Stimulated activated CD4-positive, alpha-beta T cell treated with anti-CD3 and anti-CD28 coated beads, Interleukin-12 subunit alpha, Interleukin-12 subunit beta, amount 100 ng/mL, for 24 hours (primary cell): Measurements from ENCODE around the gene CCDC71L.

Experiments
- DNase-seq, 2 experiments: peaks; one replicate each; pipeline ENCODE4 v3.0.0-alpha.2; 2020; ENCODE audit warnings: low read depth in 2 of 2

Gene CCDC71L

DNA sequence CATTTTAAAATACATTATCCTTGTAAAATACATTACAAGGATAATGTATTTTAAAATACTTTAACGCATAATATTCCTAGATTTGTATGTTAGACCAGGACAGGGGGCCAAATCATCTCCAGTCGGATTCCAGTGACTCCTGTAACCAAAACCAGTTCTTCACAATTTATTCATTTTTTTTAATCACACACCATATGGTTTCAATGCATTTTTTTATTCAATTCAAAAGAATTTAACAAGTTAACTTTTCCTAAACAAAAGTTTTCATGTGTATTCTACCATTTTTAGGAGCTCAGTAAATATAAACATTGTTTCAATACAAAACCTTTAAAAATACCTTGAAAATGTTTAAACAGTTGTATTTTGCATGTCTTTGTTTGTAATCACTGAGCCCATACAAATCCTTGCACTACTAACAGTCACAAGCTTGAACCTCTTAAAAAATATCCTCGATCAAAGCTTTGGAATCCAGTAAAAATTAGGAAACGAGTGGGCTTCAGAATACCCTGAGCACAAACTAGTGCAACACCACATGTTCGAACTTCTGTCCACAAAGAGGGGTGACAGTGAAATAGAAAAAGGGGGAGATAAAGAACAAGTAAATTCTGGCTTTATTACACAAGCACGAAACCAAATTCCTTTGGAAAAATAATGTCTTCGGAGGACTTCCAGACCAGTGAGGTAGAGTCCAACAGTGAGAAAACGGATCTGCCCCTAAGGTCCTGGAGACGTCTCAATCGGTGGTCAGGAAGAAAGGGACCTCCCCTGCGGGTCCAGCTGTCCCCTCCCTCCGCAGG, 1.6 kb downstream of the CCDC71L start:
- no peak for DNase-seq

DNA sequence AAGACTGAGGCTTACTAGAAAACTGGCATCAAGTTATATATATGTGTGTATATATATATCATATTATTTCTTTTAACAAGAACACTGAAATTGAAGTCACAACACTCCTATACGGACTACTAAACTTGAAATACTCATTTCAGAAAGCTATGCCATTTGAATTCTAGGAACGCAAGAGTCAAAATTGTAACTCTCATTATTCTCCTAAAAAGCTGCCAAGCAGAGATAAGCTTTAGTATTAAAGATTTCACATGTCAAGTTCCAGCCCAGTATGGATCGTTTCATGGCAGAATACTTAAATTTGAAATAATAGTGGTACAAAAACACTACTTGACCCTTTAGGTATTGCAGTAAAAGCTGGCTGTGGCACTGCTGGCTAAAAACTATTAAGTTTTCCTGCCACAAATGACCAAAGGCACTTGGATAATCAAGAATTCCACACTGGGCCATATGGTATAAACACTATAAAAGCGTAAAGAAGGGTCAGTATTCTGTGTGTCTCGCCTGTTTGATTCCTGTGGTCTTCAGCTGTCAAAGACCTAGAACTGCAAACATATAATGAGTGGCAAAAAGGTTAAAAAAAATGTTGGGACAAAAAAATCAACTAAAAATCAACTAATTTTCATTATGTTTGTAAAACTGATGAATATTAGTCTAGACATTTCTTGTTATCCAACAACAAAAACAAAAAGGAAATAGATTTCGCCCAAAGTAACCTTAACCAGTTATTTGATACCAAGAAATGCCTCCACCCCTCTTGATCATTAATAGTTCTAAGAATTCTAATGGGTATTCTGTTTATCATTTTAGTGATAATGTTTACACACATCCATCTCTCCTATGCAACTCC, 2.4 kb downstream of the CCDC71L start:
- DNase-seq, result no peak

DNA sequence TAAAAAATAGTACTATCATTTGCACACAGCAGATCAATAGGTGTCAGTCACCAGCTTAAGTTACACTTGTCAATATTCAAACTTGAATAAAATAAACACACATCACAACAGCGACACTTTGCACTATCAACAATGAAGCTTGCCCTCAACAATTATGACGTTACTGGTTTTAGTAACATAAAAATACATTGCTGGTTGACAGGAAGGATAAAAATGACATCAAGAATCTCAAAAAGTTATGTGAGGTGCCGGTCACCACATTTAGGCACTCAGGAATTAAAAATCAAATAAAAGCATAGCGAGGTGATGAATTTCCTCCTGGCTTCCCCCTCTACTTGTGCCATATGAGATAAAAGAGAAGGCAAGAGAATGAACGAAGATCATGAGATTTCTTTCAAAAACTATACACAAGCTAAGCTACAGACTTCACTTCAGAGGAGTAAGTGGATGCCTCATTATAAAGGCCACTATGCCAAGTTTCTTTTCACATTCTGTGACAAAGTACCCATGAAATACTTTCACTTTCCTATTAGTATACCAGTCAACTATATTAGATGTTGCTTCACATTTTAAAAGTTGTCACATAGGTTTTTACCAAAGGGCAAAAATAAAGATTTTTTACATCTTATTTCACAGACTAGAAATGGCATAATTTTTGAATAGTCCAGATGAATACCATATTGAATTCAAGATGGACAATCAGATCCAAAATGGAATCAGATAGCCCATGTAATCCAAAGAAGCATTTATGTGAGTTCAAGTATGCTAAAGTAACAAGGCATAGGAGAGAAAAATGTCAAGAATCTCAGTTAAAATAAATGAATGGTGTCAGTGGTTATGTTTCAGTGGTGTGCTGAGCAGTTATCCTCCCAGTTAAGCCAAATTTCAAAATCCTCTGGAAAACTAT, 3.6 kb downstream of the CCDC71L start:
- DNase-seq, result no peak

DNA sequence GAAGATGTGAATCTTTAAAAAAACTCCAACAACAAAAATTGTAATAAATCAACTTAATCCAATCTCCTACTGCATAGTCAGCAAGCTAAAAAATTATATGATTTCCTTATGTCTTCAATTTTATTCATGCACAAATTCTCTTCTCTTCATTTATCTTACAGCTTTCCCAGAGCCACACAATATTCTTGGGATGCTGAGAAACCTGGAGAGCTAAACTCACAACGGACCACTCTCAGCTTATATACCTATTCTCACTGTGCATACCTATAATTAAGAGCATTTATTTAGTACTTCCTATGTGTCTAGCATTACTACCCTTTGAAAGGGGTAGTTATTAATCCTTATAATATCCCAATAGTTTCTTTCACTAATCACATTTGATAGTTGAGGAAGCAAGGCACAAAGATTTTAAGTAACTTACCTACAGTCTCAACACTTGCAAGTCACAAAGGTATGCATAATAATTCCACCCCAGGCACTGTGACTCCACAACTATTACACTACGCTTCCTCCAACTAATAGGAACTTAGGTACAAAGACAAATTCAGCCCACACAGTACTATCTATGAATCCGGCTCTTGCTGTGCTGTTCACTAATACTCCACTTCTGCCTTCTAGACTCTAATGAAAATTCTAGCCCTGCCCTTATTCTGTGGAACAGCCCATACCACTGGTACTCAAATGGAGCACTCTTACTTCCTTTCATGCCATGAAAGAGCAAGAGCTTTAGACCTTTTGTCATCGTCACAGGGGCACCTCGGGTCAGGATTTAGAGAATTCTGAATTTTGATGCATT, 5.1 kb downstream of the CCDC71L start:
- DNase-seq, result no peak

DNA sequence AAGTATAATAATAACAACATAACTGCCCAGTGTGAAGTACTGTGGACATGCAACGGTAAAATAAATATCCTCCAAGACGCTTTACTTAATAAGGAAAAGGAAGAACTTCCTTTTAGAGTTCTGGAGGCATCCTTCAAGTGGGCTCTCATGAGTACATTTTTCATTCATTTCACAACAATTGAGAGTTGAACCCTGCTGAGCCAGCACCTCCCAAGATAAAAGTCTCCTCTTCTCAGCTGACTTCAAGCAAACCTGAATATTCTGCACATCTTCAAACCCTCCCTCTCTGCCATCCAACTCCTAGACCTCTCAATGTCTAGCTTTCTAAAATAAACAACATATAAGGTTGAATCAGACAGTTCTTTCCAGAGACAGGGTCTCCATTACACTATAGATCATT, 7.5 kb downstream of the CCDC71L start:
- DNase-seq, result no peak

DNA sequence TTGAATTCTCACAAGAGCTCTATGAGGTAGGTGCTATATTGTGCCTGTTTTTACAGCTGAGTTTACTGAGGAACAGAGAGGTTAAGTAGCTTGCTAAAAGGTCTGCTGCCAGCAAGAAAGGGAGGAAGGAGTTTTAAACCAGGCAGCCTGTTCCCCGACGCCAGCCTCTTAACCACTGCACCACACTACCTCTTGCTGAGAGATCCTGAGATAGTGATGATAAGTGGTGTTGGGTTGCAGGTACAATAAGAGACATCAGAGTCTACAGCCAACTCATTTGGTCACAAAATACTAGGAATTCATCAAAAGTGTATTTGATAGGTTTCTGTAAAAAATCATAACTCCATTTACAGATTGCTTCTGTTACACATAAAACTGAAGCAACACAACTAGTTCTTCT, 8.0 kb downstream of the CCDC71L start:
- no peak for DNase-seq

DNA sequence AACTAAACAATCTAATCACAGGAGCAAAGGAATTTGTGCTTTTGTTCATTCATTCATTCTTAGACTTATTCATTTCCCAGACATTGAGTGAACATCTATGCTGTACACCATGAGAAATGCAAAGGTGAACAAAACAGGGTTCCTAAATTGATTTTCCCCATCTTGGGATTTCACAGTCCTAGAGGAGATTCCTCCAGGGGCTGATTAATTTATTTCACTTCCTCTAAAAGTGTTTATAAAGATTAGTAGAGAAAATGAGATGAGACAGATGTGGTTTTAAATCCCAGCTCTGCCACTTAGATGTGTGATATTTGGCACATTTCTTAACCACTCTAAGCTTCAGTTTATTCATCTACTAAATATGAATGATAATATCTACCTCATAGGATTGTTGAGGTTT, 8.9 kb downstream of the CCDC71L start:
- no peak for DNase-seq

DNA sequence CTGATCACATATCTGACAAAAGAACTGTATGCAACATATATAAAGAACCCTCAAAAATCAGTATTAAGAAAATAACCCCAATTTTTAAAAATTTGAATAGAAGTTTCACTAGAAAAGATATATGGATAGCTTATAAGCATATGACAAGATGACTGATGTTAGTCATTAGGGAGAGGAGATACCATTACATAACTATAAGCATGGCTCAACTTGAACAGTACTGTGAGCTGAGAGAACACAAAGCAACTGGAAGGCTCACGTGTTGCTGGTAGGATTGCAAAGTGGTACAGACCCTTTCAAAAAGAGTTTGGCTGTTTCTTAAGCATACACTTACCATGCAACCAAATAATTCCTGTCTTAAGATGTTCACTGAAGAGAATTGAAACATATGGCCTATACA, 14.7 kb downstream of the CCDC71L start:
- no peak for DNase-seq

DNA sequence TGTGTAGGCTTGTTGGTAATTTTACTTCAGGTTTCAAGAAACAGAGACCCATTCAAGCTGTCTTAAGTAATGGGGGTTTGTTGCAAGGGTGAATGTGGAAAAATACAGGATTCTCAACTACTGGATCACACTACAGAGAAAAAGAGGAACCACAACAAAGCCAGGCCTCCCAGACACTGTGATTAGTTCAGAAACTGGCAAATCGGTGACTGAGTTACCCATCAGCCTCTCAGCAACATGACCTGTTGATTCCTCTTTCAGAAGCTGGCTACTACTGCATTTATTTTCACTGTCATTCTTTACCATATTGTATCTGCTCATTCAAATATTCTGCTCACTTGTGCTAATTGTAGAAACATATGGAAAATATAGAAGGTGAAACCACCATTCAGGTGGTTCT, 16.0 kb downstream of the CCDC71L start:
- no peak for DNase-seq

DNA sequence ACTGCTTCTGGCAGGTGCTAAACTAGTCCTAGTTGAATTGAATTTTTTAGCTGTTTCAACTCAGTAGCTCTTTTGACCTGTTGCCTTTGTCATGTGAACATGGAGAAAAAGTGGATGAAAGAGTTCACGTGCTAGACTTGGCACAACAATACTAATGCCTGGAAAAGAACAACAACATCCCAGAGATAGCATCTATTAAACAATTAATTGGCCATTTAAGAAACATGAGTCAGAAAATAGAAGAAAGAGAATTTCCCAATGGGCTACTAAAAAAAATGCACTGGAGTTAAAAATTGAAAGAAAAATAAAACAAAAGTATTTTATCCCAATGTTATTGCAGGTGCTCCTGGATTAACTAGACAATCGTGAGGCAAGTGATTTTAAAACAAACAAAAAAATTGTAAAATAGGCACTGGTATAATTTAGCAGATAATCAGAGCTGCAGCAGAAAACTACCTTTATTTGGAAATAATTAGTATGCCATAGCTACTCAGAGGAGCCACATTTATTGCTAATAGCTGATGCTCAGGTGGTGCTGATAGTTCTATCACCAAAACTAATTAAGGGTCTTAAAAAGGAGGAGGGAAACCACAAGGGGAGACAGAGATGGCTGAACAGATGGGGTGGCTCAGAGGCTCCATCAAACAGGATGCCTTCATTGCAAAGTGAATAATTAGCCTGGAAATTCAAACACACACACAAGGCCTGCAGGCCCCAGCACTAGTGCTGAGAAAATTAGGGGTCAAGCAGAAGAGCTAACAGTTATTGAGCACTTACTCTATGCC, 17.6 kb downstream of the CCDC71L start:
- DNase-seq, result no peak

DNA sequence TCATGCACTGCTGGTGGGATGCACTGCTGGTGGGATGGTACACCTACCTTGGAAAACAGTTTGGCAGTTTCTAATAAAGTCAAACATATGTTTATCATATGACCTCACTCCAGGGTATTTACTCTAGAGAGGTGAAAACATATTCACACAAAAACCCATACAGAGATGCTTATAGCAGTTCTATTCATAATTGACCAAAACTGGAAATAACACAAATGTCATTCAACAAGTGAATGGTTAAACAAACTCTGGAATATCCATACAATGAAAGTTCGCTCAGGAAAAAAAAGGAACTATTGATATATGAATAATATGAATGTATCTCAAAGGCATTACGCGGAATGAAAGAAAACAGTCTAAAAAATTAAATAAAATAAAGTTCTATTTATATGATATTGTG, 19.5 kb downstream of the CCDC71L start:
- DNase-seq, result no peak

DNA sequence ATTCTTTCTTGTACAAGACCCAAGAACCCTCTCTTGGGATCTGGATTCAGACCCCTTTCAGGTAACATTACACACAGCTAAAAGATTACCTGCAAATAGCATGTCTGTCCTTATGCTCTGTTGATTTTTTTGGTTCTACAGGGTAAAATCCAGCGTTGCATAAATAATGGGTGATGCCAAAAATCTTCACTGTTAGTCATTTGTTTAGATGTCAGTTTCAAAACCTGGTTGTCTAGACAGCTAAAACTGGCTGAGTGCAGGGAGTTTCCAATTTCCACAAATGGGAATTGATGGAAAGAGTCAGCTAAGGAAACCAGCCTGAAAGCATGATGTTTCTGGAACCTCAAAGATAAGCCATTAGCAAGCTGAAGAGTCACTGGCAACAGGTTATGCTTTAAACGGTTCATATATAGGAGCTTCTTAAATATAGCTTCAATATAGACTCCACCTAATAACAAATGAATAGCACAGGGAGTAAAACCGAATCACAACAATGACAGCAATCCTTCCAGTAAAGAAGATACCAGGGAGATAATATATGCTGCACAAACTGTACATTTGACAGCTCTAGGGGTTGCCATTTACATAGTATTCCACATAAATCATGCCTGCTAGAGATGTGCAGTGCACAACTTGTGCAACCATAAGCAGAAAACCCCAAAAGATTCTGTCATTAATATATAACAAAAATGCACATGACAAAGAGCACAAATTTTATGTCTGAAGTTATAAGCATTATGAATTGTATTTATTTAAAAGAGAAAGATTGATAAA, 20.4 kb downstream of the CCDC71L start:
- no peak for DNase-seq

DNA sequence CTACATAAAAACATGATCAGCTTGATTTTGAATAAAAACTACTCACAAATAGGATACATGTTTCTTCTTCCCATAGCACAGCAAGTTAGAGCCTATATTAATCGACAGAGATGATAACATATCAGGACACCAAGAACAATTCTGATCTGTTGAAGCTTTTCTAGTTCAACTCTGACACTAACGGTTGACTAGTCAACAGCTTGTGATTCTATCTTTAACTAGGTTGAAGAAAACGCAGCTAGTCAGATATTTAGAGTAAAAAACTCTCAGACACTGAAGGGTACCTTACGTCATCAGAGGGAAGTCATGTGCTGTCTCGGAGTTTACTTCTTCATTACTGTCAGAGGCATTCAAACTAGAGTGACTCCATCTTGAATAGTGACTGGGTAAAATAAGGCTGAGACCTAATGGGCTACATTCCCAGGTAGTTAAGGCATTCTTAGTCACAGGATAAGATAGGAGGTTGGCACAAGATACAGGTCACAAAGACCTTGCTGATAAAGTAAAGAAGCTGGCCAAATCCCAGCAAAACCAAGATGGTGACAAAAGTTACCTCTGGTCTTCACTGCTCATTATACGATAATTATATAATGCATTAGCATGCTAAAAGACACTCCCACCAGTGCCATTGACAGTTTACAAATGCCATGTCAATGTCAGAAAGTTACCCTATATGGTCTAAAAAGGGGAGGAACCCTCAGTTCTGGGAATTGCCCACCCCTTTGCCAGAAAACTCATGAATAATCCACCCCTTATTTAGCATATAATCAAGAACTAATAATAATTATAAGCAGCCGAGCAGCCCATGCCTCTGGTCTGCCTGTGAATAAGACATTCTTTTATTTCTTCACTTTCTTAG, 21.3 kb downstream of the CCDC71L start:
- no peak for DNase-seq

DNA sequence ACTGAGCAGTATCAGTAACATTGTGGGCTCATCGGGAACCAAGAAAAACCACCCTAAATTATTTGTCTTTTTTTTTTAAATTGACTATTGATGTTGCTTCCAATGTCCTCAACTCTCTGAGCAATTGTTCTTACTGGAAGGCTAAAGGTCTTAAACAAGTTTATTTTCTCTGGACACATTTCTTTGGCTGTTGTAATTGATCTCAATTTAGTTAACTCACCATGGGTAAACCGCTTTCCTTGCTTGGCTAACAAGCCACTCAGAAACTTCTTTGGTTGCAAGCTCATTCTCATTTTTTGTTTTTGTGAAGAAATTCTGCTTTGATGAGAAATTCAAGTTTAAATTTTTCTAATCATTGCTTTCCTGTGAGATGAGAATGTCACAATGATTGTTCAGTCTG, 25.5 kb downstream of the CCDC71L start:
- no peak for DNase-seq

DNA sequence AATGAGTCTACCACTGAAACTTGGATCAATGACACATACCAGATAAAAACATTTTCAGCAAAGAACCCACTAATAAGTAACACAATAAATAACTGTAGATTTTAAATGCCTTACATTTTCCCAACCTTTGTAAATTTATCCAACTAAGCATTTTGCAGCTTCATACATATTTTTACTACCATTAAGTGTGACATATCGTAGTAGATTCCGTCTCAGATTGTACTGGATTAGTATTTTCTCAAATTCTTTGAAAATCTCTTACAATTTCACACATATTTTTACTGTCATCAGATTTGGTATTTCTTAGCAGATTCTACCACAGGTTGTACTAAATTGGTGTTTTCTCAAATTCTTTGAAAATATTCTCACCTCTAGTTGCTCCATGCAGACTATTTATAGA, 26.0 kb downstream of the CCDC71L start:
- DNase-seq, result no peak

DNA sequence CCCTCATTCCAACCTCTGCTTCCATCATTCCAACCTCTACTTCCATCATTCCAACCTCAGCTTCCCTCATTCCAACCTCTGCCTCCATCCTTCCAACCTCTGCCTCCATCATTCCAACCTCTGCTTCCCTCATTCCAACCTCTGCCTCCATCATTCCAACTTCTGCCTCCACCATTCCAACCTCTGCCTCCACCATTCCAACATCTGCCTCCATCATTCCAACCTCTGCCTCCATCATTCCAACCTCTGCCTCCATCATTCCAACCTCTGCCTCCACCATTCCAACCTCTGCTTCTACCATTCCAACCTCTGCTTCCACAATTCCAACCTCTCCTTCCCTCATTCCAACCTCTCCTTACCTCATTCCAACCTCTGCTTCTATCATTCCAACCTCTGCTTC, 30.3 kb downstream of the CCDC71L start:
- DNase-seq, result no peak

DNA sequence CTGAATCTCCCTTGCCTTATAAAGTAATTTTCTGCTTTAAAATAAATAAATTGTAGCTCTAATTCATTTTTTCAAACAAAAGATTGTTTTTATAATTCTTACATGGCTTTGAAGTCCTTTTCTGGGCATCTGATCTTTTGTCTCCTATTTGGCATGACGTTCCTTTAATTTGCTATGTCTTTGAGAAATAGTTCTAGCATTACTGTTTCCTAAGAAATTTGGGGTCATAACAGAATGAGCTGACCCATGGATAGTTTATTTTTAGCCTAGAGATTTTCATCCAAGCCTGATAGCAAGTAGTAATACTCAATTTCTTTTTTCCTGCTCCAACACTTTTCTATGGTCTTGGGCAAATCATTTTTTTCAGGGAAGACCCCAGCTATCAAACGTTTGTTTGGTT, 31.4 kb downstream of the CCDC71L start:
- no peak for DNase-seq

DNA sequence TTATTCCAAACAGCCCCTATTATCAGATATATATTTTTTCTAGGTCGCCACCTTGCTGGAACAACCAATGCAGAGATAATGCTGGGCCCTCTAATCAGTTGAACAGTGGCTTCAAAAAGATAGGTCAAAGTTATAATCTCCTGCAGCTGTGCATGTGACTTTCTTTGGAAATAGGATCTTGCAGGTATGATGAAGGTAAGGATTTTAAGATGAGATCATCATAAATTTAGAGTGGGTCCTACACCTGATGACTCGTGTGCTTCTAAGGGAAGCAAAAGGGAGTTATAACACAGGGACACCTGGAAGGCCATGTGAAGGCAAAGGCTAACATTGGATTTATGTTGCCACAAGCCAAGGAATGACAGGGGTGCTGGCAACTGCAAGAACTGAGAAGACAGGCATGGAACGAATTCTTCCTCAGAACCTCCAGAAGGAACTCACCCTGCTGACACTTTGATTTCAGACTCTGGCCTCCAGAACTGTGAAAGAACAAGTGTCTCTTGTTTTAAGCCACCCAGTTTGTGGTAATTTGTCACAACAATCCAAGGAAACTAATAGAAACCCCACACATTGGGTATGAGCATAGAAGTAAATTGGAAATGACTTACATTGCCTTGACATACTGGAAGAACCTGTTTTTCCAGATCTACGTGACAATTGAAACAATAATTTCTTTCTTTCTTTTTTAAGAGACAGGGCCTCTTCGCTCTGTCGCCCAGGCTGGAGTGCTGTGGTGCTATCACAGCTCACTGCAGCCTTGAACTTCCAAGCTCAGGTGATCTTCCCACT, 34.4 kb downstream of the CCDC71L start:
- DNase-seq, result no peak
